SKM-1 (cell line): Measurements from ENCODE around the gene CFAP53.

ENCODE experiments used
- DNase-seq: peaks from one replicate; lab custom pipeline; 2025; ENCODE audit not compliant: unreplicated experiment; lab: John Stamatoyannopoulos, UW

The CFAP53 gene

GRCh38 chr18:50196261-50196660 lies 70.0 kb downstream of the CFAP53 start:
- DNase-seq: no peak

- no peak for DNase-seq
These were observed 70.6 kb downstream of the CFAP53 start for GRCh38 chr18:50195689-50196088.

GRCh38 chr18:50194631-50195532 lies 71.4 kb downstream of the CFAP53 start, which contains the start of gene MYO5B:
TSS of gene MYO5B (minus strand) at chr18:50195147. CDS start at chr18:50194793, 354 bp downstream.
- DNase-seq: no peak

- DNase-seq: no peak
These were observed 72.3 kb downstream of the CFAP53 start for GRCh38 chr18:50193796-50194630.

GRCh38 chr18:50192995-50193795 lies 73.1 kb downstream of the CFAP53 start:
- DNase-seq: no peak

- no peak for DNase-seq
These were observed 75.4 kb downstream of the CFAP53 start for GRCh38 chr18:50190926-50191325.

GRCh38 chr18:50190236-50190635 lies 76.1 kb downstream of the CFAP53 start:
- no peak for DNase-seq

GRCh38 chr18:50189160-50189559 lies 77.1 kb downstream of the CFAP53 start:
- no peak for DNase-seq

GRCh38 chr18:50188652-50189051 lies 77.6 kb downstream of the CFAP53 start:
- DNase-seq: no peak

GRCh38 chr18:50187659-50188058 lies 78.6 kb downstream of the CFAP53 start:
- no peak for DNase-seq

- no peak for DNase-seq
These were observed 79.9 kb downstream of the CFAP53 start for GRCh38 chr18:50186385-50186784.

GRCh38 chr18:50183556-50183955 lies 82.7 kb downstream of the CFAP53 start:
- no peak for DNase-seq

- DNase-seq: no peak
These were observed 83.8 kb downstream of the CFAP53 start for GRCh38 chr18:50182511-50182910.

GRCh38 chr18:50181590-50181989 lies 84.7 kb downstream of the CFAP53 start:
- DNase-seq: no peak

GRCh38 chr18:50179465-50179864 lies 86.8 kb downstream of the CFAP53 start:
- no peak for DNase-seq

GRCh38 chr18:50177294-50177992 lies 88.9 kb downstream of the CFAP53 start:
- no peak for DNase-seq
